Renal pelvis (tissue), 4 donors: ENCODE data around the gene IFI27L1. TPM values are rescaled to one million over a fixed set of nuclear protein-coding genes. Genes with fewer than 3 reads are reported as not detected.
A peak's percentile ranks its signal among the peaks of the same experiment; 100 is the strongest.
"Not testable (repeated sequence)": the region's sequence is repeated elsewhere in the genome, so short reads cannot be mapped to it uniquely, and the experiment has no call there.

Source experiments
- DNase-seq: peaks from one replicate; pipeline ENCODE4 v3.0.0-alpha.2; 2013
- polyA plus RNA-seq, 3 donors: library from polyadenylated mRNA; unstranded; fragments of 120-200 nt; gene quantifications; one replicate each; pipeline ENCODE4 v1.2.1, GENCODE V29; 2013; ENCODE audit not compliant: insufficient read length in 3 of 3

Gene IFI27L1
- polyA plus RNA-seq, 3 donors: 27.6 to 34.5 (median 30.5) TPM

- no peak for DNase-seq
Observed at GRCh38 chr14:94045563-94046345, 35.4 kb upstream of the IFI27L1 start.

- DNase-seq: no peak
Observed at GRCh38 chr14:94046696-94047250, 34.3 kb upstream of the IFI27L1 start.

GRCh38 chr14:94047581-94047980 lies 33.5 kb upstream of the IFI27L1 start:
- DNase-seq: no peak

- DNase-seq: no peak
Observed at GRCh38 chr14:94048691-94049624, 32.2 kb upstream of the IFI27L1 start.

- no peak for DNase-seq
Observed at GRCh38 chr14:94049625-94050023, 31.5 kb upstream of the IFI27L1 start.

GRCh38 chr14:94050231-94050880 lies 30.8 kb upstream of the IFI27L1 start:
- no peak for DNase-seq

GRCh38 chr14:94051115-94051514 lies 30.0 kb upstream of the IFI27L1 start:
- DNase-seq: no peak

- DNase-seq: no peak
Observed at GRCh38 chr14:94051779-94052178, 29.3 kb upstream of the IFI27L1 start.

- DNase-seq: no peak
Observed at GRCh38 chr14:94052199-94052598, 28.9 kb upstream of the IFI27L1 start.

GRCh38 chr14:94052662-94053061 lies 28.4 kb upstream of the IFI27L1 start:
- DNase-seq: no peak

GRCh38 chr14:94054401-94054800 lies 26.7 kb upstream of the IFI27L1 start:
- DNase-seq: no peak

GRCh38 chr14:94054936-94055335 lies 26.2 kb upstream of the IFI27L1 start:
- no peak for DNase-seq

- peak; percentile 42 for DNase-seq
Observed at GRCh38 chr14:94056579-94057308, 24.4 kb upstream of the IFI27L1 start.

GRCh38 chr14:94058128-94058673 lies 22.9 kb upstream of the IFI27L1 start:
- no peak for DNase-seq

- no peak for DNase-seq
Observed at GRCh38 chr14:94058674-94059138, 22.4 kb upstream of the IFI27L1 start.

GRCh38 chr14:94059998-94060397 lies 21.1 kb upstream of the IFI27L1 start:
- no peak for DNase-seq

GRCh38 chr14:94062344-94062940 lies 18.7 kb upstream of the IFI27L1 start:
- DNase-seq: no peak

GRCh38 chr14:94066089-94066676 lies 14.9 kb upstream of the IFI27L1 start:
- no peak for DNase-seq

GRCh38 chr14:94072076-94072475 lies 9.0 kb upstream of the IFI27L1 start:
- DNase-seq: not testable (repeated sequence)

- DNase-seq: no peak
Observed at GRCh38 chr14:94074534-94074933, 6.6 kb upstream of the IFI27L1 start.
